ENCODE data around the gene UGGT2. TPM values are rescaled to one million over a fixed set of nuclear protein-coding genes. Genes with fewer than 3 reads are reported as not detected.

Gene UGGT2, protein sequence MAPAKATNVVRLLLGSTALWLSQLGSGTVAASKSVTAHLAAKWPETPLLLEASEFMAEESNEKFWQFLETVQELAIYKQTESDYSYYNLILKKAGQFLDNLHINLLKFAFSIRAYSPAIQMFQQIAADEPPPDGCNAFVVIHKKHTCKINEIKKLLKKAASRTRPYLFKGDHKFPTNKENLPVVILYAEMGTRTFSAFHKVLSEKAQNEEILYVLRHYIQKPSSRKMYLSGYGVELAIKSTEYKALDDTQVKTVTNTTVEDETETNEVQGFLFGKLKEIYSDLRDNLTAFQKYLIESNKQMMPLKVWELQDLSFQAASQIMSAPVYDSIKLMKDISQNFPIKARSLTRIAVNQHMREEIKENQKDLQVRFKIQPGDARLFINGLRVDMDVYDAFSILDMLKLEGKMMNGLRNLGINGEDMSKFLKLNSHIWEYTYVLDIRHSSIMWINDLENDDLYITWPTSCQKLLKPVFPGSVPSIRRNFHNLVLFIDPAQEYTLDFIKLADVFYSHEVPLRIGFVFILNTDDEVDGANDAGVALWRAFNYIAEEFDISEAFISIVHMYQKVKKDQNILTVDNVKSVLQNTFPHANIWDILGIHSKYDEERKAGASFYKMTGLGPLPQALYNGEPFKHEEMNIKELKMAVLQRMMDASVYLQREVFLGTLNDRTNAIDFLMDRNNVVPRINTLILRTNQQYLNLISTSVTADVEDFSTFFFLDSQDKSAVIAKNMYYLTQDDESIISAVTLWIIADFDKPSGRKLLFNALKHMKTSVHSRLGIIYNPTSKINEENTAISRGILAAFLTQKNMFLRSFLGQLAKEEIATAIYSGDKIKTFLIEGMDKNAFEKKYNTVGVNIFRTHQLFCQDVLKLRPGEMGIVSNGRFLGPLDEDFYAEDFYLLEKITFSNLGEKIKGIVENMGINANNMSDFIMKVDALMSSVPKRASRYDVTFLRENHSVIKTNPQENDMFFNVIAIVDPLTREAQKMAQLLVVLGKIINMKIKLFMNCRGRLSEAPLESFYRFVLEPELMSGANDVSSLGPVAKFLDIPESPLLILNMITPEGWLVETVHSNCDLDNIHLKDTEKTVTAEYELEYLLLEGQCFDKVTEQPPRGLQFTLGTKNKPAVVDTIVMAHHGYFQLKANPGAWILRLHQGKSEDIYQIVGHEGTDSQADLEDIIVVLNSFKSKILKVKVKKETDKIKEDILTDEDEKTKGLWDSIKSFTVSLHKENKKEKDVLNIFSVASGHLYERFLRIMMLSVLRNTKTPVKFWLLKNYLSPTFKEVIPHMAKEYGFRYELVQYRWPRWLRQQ (N-terminal part only)
- 8.3 to 11.3 TPM (median 9.7 TPM) in 5 replicates for total RNA-seq (2022; extraction: Qiagen RNA extraction; ENCODE audit: low read depth)

DNA sequence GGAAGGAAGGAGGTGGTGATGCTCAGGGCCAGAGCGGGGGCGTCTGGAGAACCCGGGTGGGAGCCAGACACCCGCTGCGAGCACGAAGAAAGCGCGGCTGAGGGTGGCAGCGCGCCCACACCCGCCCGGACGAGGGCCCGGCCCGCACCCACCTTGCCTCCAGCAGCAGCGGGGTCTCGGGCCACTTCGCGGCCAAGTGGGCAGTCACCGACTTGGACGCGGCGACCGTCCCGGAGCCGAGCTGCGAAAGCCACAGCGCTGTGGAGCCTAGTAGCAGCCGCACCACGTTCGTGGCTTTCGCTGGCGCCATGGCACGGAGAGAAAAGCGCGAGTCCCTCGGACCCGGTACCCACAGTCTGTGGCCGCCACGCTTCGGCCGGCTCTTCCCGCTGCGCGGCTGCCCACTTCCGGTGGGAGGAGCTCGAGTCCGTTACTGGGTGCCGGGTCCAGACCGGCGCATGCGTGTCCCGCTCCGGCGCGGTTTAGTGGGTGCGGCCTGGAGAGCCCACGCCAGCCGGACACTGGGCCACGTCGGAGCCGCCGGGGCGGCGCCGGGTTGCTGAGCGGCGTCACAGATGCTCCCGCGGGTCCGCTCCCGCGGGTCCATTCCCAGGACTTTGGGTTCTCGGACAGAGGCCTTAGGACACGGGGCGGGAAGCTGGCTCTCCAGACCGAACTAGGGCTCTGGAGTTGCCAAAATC is at the start of gene UGGT2:
TSS of gene UGGT2 (minus strand) at position 399 of the 701 bp plus-strand sequence. CDS start at position 310, 89 bp downstream.

DNA sequence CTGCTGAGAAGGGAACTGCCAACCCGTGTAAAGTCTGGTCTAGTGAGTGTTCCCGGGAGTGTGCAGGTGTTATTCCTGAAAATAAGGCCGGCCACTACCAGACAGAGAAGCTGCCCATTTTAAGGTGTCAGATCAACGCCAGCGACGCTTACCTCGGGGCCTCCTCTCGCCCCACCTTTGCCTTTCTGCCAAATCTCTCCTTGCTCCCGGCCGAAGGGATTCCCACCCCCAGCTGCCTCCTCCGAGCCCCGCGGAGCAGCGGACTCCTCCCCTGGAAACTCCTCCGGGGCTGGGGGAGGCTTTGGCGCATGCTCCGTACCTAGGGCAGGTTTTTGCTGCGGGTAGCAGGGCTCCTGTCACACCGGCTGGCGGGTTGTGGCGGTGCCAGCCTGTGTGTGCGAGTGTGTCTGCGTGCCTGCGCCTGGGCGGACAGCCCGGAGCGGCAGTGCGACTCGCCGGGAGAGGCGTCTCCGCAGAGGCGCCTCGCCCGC is 36.6 kb upstream of the UGGT2 start, which contains the start of gene HS6ST3:
TSS of gene HS6ST3 (plus strand) at position 359 of the 491 bp plus-strand sequence.

Other genes with a start within 250 kb of the UGGT2 start
- not detected in 5 replicates for gene HS6ST3, start 36.7 kb upstream of the UGGT2 start, total RNA-seq (2022; extraction: Qiagen RNA extraction; ENCODE audit: low read depth)